Activated CD4-positive, alpha-beta T cell treated with anti-CD3 and anti-CD28 coated beads, Interleukin-2, amount 10 ng/mL, durations not matched to agents 7 days and 5 days (primary cell): ENCODE data around the gene FZD4. TPM values are rescaled to one million over a fixed set of nuclear protein-coding genes. Genes with fewer than 3 reads are reported as not detected.
"Not testable (repeated sequence)": the region's sequence is repeated elsewhere in the genome, so short reads cannot be mapped to it uniquely, and the experiment has no call there.

ENCODE experiments used
- CTCF ChIA-PET: fragments of 350-600 bp; sonication (Branson Sonifier 250); formaldehyde crosslinking; loops from one replicate; lab custom pipeline; 2021; ENCODE audit warnings: antibody characterized with exemption; lab: Charles Lee
- POLR2A ChIA-PET: fragments of 350-600 bp; sonication (Branson Sonifier 250); formaldehyde crosslinking; loops from one replicate; lab custom pipeline; 2021; ENCODE audit warnings: antibody characterized with exemption; lab: Charles Lee
- DNase-seq: peaks from one replicate; pipeline ENCODE4 v3.0.0-alpha.2; 2020
- H3K27ac Mint-ChIP-seq: one replicate; pipeline ENCODE4 v1.8.0; 2021; ENCODE audit warnings: mild to moderate bottlenecking, moderate library complexity, mixed read lengths
- H3K27me3 Mint-ChIP-seq: one replicate; pipeline ENCODE4 v1.8.0; 2021; ENCODE audit warnings: mixed read lengths
- H3K36me3 Mint-ChIP-seq: one replicate; pipeline ENCODE4 v1.8.0; 2021; ENCODE audit warnings: low read depth, mixed read lengths
- H3K4me1 Mint-ChIP-seq: one replicate; pipeline ENCODE4 v1.8.0; 2021; ENCODE audit warnings: mixed read lengths
- H3K4me3 Mint-ChIP-seq: one replicate; pipeline ENCODE4 v1.8.0; 2021; ENCODE audit warnings: mild to moderate bottlenecking, moderate library complexity, mixed read lengths
- H3K9me3 Mint-ChIP-seq: one replicate; pipeline ENCODE4 v1.8.0; 2021; ENCODE audit warnings: mixed read lengths
- total RNA-seq, 2 experiments: library from RNA; stranded (reverse); gene quantifications; one replicate each; pipeline ENCODE4 v1.2.3, GENCODE V29; 2021

Gene FZD4
- under 1 TPM in 1 of 2 experiments, not detected in 1; 0.02 TPM for total RNA-seq

DNA sequence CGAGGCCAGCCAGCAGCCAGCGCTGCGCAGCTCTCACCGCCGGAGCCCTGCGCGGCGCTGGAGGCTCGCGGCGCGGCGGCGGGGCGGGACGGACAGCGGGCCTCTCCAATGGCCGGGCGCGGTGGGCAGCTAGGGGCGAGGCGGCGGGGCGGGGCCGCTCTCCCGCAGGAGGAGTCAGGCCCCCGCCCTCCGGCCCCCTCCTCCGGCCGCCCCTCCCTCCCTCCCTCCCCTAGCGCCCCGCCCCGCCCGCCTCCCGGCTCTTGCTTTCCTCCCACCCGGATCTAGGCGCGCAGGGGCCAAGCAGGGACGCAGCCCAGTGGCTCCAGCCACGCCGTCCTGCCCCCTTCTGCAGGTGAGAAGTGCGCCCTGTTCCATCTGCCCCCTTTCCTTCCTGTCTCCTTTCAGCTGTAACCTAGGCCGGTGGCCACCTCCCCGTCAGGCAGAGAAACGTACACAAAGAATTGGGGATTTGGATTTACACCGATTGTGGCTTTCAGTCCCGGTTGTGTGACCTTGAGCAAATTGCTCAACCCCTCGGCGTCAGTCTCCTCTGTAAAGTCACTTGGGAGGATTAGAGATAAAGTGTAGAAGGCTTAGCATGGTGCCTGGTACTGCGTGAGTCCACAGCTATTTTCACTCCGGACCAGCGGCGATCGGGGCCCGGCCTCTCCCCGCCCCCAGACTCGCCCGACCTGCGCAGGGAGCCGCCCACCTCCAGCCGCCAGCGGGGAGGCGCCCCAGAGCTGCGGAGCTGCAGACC, at the start of gene FZD4:
Gene FZD4 (minus strand): TSS at position 35 of the 760 bp plus-strand sequence. CDS start 310 bp downstream, outside the sequence.
- no peak within 1 kb of the TSS for H3K27ac Mint-ChIP-seq
- ChIA-PET POLR2A (no interaction called here), CTCF (interaction anchor here (1.1 to 1.4 kb wide), 2 partner anchors 8 to 28 kb away, joined by 3 read pairs; no protein-coding TSS in a partner anchor)
- no peaks in the 10 kb centered on the region for H3K9me3 Mint-ChIP-seq
- DNase-seq, result peak; percentile 36
- H3K4me1 Mint-ChIP-seq, result peaks cover 13% of the 10 kb centered on the region
- H3K27me3 Mint-ChIP-seq, result peaks cover 69% of the 10 kb centered on the region
- H3K36me3 Mint-ChIP-seq, result no peaks in the 10 kb centered on the region
- H3K4me3 Mint-ChIP-seq, result peak within 1 kb of the TSS; percentile 80

GRCh38 chr11:87004281-87004680, 49.1 kb upstream of the FZD4 start:
- H3K9me3 Mint-ChIP-seq, DNase-seq, H3K4me3 Mint-ChIP-seq, POLR2A ChIA-PET, H3K27me3 Mint-ChIP-seq, H3K36me3 Mint-ChIP-seq, H3K27ac Mint-ChIP-seq, H3K4me1 Mint-ChIP-seq: not testable (repeated sequence)
- CTCF ChIA-PET, result interaction anchor here (0.7 to 1.0 kb wide), 2 partner anchors 9 to 36 kb away, joined by 3 read pairs; no protein-coding TSS in a partner anchor

- Mint-ChIP-seq H3K36me3 (no peaks in the 10 kb centered on the region), H3K4me3 (no peak overlapping the region), H3K4me1 (no peaks in the 10 kb centered on the region), H3K9me3 (no peaks in the 10 kb centered on the region), H3K27me3 (peaks cover 2% of the 10 kb centered on the region), H3K27ac (no peak overlapping the region)
- no peak for DNase-seq
- CTCF ChIA-PET, result no interaction called here
- POLR2A ChIA-PET, result no interaction called here
Measured at GRCh38 chr11:87002918-87003317, 47.7 kb upstream of the FZD4 start.

DNA sequence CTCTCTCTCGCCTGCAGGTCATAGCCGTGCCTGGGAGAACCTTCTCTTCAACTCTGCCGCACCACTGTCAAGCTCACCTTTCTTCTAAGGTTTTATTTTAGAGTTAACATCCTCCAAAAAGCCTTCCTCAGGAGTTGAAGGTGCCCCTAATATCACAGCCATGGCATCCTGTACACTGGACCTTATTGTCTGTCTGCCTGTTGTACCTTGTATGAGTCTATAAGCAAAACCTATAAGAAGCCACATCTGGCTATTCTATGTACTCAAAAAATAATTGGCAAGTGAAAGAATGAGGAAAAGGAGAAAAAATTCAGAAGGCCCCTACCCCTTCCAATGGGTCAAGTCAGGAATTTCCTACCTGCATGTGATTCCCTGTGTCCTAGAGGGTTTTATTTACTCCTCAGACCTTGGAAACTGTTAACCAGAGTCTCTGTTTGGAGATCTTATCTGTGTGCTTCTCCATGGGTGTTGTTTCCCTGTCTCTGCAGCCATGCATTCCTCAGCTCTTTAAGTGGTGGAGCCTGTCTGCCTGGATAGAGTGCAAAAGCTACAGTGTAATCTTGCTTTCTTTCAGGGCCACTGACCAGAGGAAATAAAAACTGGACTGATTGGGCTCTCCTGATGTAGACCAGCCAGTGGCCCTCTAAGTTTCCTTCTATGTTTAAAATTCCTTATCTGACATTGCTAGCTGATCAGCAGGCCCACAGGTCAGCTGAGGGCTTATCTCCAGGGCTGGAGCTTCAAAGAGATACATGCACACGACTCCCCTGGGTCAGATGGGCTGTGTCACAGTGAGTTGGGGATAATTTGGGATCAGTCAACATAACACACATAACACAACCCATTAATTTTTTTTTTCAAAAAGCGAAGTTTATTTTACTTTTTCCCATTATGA, 44.9 kb upstream of the FZD4 start:
- no peaks in the 10 kb centered on the region for H3K9me3 Mint-ChIP-seq
- POLR2A ChIA-PET, result no interaction called here
- no peak overlapping the region for H3K27ac Mint-ChIP-seq
- no peaks in the 10 kb centered on the region for H3K4me1 Mint-ChIP-seq
- H3K27me3 Mint-ChIP-seq, result no peaks in the 10 kb centered on the region
- CTCF ChIA-PET, result interaction anchor here (0.6 kb wide), 1 partner anchor 623 kb away, joined by 3 read pairs; no protein-coding TSS in a partner anchor
- no peak overlapping the region for H3K4me3 Mint-ChIP-seq
- DNase-seq, result no peak
- no peaks in the 10 kb centered on the region for H3K36me3 Mint-ChIP-seq

DNA sequence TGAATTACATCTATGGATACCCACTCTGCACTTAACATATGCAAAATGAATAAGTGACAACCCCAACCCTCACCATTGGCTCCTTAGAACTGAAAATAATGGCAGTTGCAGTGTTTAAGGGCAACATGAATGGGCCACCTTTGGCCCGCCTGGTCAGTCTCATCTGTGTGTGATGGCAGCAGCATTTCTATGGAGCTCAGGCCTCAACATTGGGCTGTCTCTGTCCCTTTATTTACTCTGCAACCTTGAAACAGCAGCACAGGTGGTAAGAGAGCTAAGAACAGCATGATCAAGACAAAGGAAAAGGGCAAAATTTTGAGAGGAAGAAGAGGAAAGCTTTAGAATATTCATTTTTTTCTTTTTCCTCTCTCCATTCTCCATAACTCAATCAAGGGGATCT, 44.2 kb upstream of the FZD4 start:
- POLR2A ChIA-PET, result no interaction called here
- CTCF ChIA-PET, result interaction anchor here (0.6 kb wide), 1 partner anchor 622 kb away, joined by 3 read pairs; no protein-coding TSS in a partner anchor
- DNase-seq, result no peak
- Mint-ChIP-seq H3K27me3 (no peaks in the 10 kb centered on the region), H3K4me3 (no peak overlapping the region), H3K27ac (no peak overlapping the region), H3K4me1 (no peaks in the 10 kb centered on the region), H3K36me3 (no peaks in the 10 kb centered on the region), H3K9me3 (no peaks in the 10 kb centered on the region)

- CTCF ChIA-PET, result interaction anchor here (0.5 to 1.1 kb wide), 3 partner anchors 13 to 285 kb away, joined by 3 to 4 read pairs (median 3); no protein-coding TSS in a partner anchor
- H3K4me1 Mint-ChIP-seq, result no peaks in the 10 kb centered on the region
- DNase-seq, result no peak
- no peaks in the 10 kb centered on the region for H3K27me3 Mint-ChIP-seq
- no peak overlapping the region for H3K27ac Mint-ChIP-seq
- no peaks in the 10 kb centered on the region for H3K9me3 Mint-ChIP-seq
- H3K36me3 Mint-ChIP-seq, result no peaks in the 10 kb centered on the region
- no peak overlapping the region for H3K4me3 Mint-ChIP-seq
- POLR2A ChIA-PET, result no interaction called here
Measured at GRCh38 chr11:86996953-86997570, 41.9 kb upstream of the FZD4 start.

DNA sequence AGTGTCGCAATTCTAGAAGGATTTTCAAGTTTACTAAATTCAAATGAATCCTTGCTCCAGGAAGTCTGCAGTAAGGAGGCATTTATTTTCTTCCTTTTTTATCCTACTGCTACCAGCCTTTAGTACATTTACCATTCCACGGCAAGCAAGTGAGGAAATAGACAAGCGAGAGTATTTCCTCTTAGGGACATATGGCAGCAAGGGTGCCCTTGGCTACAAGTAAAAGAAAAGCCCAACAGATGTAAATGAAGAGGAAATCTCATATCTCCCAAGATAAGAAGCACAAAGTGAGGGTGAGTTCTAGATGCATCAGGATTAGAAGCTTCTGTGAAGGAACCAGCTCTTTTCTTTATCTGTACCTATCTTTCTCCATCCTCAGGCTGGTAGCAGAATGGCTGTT, 37.8 kb upstream of the FZD4 start:
- H3K27ac Mint-ChIP-seq, result no peak overlapping the region
- H3K9me3 Mint-ChIP-seq, result no peaks in the 10 kb centered on the region
- H3K4me3 Mint-ChIP-seq, result no peak overlapping the region
- H3K4me1 Mint-ChIP-seq, result no peaks in the 10 kb centered on the region
- no peak for DNase-seq
- no peaks in the 10 kb centered on the region for H3K36me3 Mint-ChIP-seq
- H3K27me3 Mint-ChIP-seq, result peaks cover 12% of the 10 kb centered on the region
- CTCF ChIA-PET, result interaction anchor here (1.0 kb wide), 1 partner anchor 23 kb away, joined by 3 read pairs; no protein-coding TSS in a partner anchor
- POLR2A ChIA-PET, result no interaction called here

GRCh38 chr11:86992340-86992739, 37.1 kb upstream of the FZD4 start:
- not testable (repeated sequence) for H3K36me3 Mint-ChIP-seq
- peaks cover 12% of the 10 kb centered on the region for H3K27me3 Mint-ChIP-seq

DNA sequence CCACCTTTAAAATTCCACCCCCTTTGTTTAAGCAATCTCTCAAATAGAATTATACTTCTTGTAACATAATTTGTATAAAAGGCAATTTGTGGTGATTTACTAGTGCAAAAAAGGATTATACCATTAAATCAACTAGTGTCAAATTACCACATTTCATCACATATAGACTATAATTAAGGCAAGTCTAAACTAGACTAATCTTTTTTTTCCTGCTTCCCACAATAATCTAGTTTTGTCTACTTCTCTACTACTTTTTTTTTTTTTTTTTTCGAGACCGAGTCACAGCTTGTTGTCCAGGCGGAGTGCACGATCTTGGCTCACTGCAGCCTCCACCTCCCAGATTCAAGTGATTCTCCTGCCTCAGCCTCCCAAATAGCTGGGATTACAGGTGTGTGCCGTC, 36.1 kb upstream of the FZD4 start:
- no peak overlapping the region for H3K4me3 Mint-ChIP-seq
- CTCF ChIA-PET, result interaction anchor here (0.6 kb wide), 1 partner anchor 57 kb away, joined by 3 read pairs; no protein-coding TSS in a partner anchor
- H3K27ac Mint-ChIP-seq, result no peak overlapping the region

More at GRCh38 chr11:86992340-86992739, 37.1 kb upstream of the FZD4 start:
- H3K4me1 Mint-ChIP-seq, H3K27ac Mint-ChIP-seq, DNase-seq, H3K4me3 Mint-ChIP-seq, H3K9me3 Mint-ChIP-seq, POLR2A ChIA-PET, CTCF ChIA-PET: not testable (repeated sequence)

GRCh38 chr11:86990515-86990914, 35.3 kb upstream of the FZD4 start:
- Mint-ChIP-seq H3K9me3 (no peaks in the 10 kb centered on the region), H3K4me3 (no peak overlapping the region), H3K36me3 (no peaks in the 10 kb centered on the region), H3K27me3 (peaks cover 12% of the 10 kb centered on the region), H3K4me1 (no peaks in the 10 kb centered on the region), H3K27ac (no peak overlapping the region)
- ChIA-PET CTCF (no interaction called here), POLR2A (no interaction called here)
- no peak for DNase-seq

More for the DNA sequence above, 36.1 kb upstream of the FZD4 start:
- Mint-ChIP-seq H3K4me1 (no peaks in the 10 kb centered on the region), H3K36me3 (no peaks in the 10 kb centered on the region), H3K9me3 (no peaks in the 10 kb centered on the region), H3K27me3 (peaks cover 12% of the 10 kb centered on the region)
- POLR2A ChIA-PET, result no interaction called here
- DNase-seq, result no peak

- H3K36me3 Mint-ChIP-seq, result no peaks in the 10 kb centered on the region
- CTCF ChIA-PET, result no interaction called here
- no peak overlapping the region for H3K4me3 Mint-ChIP-seq
- no peaks in the 10 kb centered on the region for H3K9me3 Mint-ChIP-seq
- no peak overlapping the region for H3K27ac Mint-ChIP-seq
- no peaks in the 10 kb centered on the region for H3K4me1 Mint-ChIP-seq
- POLR2A ChIA-PET, result no interaction called here
- H3K27me3 Mint-ChIP-seq, result peaks cover 12% of the 10 kb centered on the region
- DNase-seq, result no peak
Measured at GRCh38 chr11:86990031-86990430, 34.8 kb upstream of the FZD4 start.

DNA sequence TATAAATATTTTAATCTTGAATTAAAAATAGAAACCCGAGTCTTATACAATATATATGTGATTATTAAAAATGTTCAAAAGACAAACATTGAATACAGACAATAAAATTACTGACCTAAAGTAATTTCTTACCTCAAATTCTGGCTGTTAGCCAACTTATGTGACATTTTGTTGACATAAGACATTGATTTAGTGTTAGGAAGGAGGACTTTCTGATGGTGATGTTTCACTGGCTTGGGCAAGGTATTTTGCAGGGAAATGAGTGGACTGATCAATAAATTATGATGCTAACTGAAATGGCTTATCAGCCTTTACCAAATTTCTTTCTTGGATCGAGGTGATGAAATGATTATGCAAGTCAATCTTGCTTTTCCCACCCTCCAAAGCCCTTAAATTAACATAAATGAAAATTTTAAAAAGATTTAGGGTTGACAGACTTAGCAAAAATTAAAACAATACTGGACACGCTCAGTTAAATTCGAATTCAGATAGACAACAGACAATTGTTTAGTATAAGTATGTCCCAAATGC, 33.2 kb upstream of the FZD4 start:
- peaks cover 12% of the 10 kb centered on the region for H3K27me3 Mint-ChIP-seq
- H3K4me1 Mint-ChIP-seq, result no peaks in the 10 kb centered on the region
- no peak for DNase-seq
- no peaks in the 10 kb centered on the region for H3K9me3 Mint-ChIP-seq
- POLR2A ChIA-PET, result no interaction called here
- H3K36me3 Mint-ChIP-seq, result no peaks in the 10 kb centered on the region
- no peak overlapping the region for H3K4me3 Mint-ChIP-seq
- CTCF ChIA-PET, result no interaction called here
- H3K27ac Mint-ChIP-seq, result no peak overlapping the region
